ENCODE measurements around the gene PTPN18.

Gene PTPN18

DNA sequence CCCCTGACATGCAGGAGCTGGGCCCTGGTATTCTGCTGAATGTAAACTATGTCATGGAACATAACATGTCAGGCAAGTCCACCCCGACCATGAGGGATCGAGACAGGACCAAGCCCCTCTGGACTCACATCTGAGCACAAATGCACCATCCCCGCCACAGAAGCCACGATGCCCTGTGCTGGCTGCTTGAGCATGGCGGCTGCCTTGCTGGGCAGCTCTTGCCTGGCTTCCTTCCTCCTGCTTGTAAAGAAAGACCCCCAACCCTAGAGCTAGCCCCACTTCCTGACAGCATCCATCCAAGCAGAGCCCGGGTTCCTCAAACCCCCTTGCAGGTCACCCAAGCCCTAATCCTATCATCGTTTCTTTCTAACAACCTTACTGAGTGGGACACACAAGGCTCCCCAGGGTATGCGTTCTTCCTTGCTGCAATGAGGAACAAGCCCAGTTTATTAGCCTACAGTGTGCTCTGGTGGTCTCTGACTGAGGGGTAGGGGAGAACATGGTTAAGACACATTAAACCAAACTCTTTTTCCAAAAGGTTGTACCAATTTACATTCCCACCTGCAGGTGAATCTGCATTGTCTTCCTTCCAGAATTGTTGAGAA, 26.6 kb downstream of the PTPN18 start:
- H3K4me3 ChIP-seq (ENCODE audit: low read length in 2 of 2): no peak overlapping the region
- H3K27ac ChIP-seq (ENCODE audit: low read length): no peak overlapping the region
- peaks cover 10% of the 10 kb centered on the region for H3K4me1 ChIP-seq (ENCODE audit: control insufficient read depth, insufficient read depth, low read length)
- H3K36me3 ChIP-seq (ENCODE audit: control insufficient read depth in 2 of 2, insufficient read depth in 2 of 2, low read length in 2 of 2): peaks cover 0 to 4% of the 10 kb centered on the region in 2 donors
- no peaks in the 10 kb centered on the region for H3K27me3 ChIP-seq (ENCODE audit: control insufficient read depth in 1 of 2, insufficient read depth in 2 of 2, low read length in 2 of 2)
- H3K9ac ChIP-seq (ENCODE audit: low read length in 2 of 2): no peak overlapping the region
- H3K9me3 ChIP-seq (ENCODE audit: control insufficient read depth in 2 of 2, low read length in 2 of 2): no peaks in the 10 kb centered on the region

DNA sequence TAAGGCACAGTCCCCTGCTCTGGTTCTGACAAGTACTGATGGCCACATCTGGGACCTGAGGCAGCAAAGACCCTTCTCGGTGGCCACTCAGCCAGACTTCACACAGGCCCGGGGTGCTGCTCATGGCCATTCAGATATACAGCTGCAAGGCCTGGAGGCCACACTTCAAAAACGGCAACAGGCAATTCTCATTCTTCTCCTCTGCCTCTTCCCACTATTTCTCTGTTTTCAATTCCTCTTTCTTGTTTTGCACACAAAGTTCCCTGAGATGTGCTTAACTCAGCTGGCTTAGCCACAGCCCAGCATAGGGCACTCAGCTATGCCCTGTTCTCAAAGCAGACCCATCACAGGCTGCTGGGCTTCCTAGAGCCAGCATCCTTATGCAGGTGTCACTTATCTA, 29.9 kb downstream of the PTPN18 start:
- Histone ChIP-seq H3K9me3 (ENCODE audit: control insufficient read depth in 2 of 2, low read length in 2 of 2) (no peaks in the 10 kb centered on the region), H3K9ac (ENCODE audit: low read length in 2 of 2) (no peak overlapping the region), H3K27ac (ENCODE audit: low read length) (no peak overlapping the region), H3K4me1 (ENCODE audit: control insufficient read depth, insufficient read depth, low read length) (peaks cover 6% of the 10 kb centered on the region), H3K36me3 (ENCODE audit: control insufficient read depth in 2 of 2, insufficient read depth in 2 of 2, low read length in 2 of 2) (peaks cover 0 to 2% of the 10 kb centered on the region in 2 donors), H3K4me3 (ENCODE audit: low read length in 2 of 2) (no peak overlapping the region), H3K27me3 (ENCODE audit: control insufficient read depth in 1 of 2, insufficient read depth in 2 of 2, low read length in 2 of 2) (no peaks in the 10 kb centered on the region)

DNA sequence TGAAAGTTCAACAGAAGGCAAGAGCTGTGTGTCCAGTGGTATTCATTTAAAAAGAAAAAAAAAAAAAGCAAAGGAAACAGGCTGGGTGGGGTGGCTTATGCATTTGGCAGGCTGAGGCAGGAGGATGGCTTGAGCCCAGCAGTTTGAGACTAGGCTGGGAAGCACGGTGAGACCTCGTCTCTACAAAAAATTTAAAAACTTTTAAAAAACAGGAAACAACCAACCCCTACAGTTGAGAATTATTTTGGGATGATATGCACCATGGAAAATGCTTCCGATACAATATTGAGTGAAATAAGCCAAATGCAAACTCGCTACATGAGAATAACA, 31.2 kb downstream of the PTPN18 start:
- H3K4me3 ChIP-seq (ENCODE audit: low read length in 2 of 2): no peak overlapping the region
- peaks cover 0 to 2% of the 10 kb centered on the region in 2 donors for H3K36me3 ChIP-seq (ENCODE audit: control insufficient read depth in 2 of 2, insufficient read depth in 2 of 2, low read length in 2 of 2)
- H3K27me3 ChIP-seq (ENCODE audit: control insufficient read depth in 1 of 2, insufficient read depth in 2 of 2, low read length in 2 of 2): no peaks in the 10 kb centered on the region
- no peaks in the 10 kb centered on the region for H3K9me3 ChIP-seq (ENCODE audit: control insufficient read depth in 2 of 2, low read length in 2 of 2)
- no peak overlapping the region for H3K27ac ChIP-seq (ENCODE audit: low read length)
- H3K4me1 ChIP-seq (ENCODE audit: control insufficient read depth, insufficient read depth, low read length): peaks cover 14% of the 10 kb centered on the region
- H3K9ac ChIP-seq (ENCODE audit: low read length in 2 of 2): no peak overlapping the region

DNA sequence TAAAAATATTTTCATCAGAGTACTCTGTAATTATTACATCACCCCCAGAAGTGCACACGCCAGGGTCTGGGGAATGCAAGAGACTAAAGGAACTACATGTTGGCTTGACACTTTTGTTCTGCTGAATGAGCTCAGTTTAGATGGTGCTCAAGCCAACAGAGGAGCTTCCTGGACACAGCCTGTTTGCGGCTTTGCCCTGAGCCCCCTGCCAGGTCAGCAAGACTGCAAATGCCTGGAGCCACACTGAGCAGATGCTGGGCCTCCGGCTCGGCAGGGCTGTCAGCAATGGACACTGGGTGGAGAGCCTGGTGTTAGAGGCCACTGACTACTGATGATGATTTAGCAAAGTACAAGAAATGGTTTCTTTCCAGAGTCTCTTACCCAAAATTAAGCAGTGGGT, 31.9 kb downstream of the PTPN18 start:
- Histone ChIP-seq H3K27ac (ENCODE audit: low read length) (no peak overlapping the region), H3K9ac (ENCODE audit: low read length in 2 of 2) (no peak overlapping the region)

DNA sequence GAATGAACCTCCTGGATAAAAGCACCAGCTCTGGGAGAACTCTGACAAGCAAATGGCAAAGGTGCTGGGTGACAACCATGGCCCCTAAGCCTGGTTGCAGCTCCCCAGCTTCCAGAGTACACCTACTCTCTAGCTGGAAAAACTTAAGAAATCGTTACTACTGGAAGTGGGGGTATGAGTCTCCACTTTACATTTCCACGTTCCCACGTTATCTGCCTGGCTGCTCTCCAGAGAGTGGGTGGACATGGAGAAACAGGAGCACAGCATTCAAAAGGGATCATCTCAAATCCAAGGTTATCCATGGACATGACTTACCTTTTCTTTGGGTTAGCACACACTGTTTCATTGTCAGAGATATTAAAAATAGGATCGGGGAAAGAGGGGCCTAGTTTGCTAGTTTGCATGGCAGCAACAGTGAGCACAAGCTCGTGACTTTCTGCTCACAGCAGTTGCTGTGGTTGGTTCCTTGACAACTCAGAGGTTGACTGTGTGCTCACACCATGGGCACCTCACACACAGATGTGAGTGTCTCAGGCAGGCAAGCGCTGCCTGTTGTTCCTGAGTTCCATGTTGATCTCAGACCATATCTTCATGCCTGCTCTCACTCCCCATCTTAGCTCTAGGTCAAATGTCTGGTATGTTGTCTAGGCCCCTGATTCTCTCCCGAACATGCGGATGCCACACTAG, 32.5 kb downstream of the PTPN18 start:
- Histone ChIP-seq H3K4me3 (ENCODE audit: low read length in 2 of 2) (no peak overlapping the region), H3K9ac (ENCODE audit: low read length in 2 of 2) (no peak overlapping the region), H3K4me1 (ENCODE audit: control insufficient read depth, insufficient read depth, low read length) (peaks cover 15% of the 10 kb centered on the region), H3K9me3 (ENCODE audit: control insufficient read depth in 2 of 2, low read length in 2 of 2) (no peaks in the 10 kb centered on the region), H3K27me3 (ENCODE audit: control insufficient read depth in 1 of 2, insufficient read depth in 2 of 2, low read length in 2 of 2) (no peaks in the 10 kb centered on the region), H3K36me3 (ENCODE audit: control insufficient read depth in 2 of 2, insufficient read depth in 2 of 2, low read length in 2 of 2) (no peaks in the 10 kb centered on the region), H3K27ac (ENCODE audit: low read length) (no peak overlapping the region)

More for the DNA sequence above, 31.9 kb downstream of the PTPN18 start:
- Histone ChIP-seq H3K9me3 (ENCODE audit: control insufficient read depth in 2 of 2, low read length in 2 of 2) (no peaks in the 10 kb centered on the region), H3K4me3 (ENCODE audit: low read length in 2 of 2) (no peak overlapping the region), H3K4me1 (ENCODE audit: control insufficient read depth, insufficient read depth, low read length) (peaks cover 15% of the 10 kb centered on the region), H3K36me3 (ENCODE audit: control insufficient read depth in 2 of 2, insufficient read depth in 2 of 2, low read length in 2 of 2) (peaks cover 0 to 1% of the 10 kb centered on the region in 2 donors), H3K27me3 (ENCODE audit: control insufficient read depth in 1 of 2, insufficient read depth in 2 of 2, low read length in 2 of 2) (no peaks in the 10 kb centered on the region)

DNA sequence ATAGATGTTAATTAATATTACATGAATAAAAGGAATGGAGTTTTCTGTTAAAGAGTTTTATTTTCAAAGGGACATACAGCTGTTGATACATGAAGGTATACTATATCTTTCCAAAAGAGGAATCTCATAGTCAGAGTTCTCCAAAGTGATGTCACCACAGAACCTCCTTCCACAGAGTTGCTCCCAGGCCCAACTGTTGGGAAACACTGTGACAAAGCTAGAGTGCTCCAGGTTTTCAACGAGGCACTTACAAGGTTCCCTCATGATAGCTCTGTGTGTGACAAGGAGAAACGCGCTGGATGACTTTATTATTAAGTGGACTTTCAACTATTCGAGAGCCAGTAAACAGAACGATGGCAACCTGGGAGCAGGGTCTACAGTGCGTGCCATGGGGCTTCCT, 33.5 kb downstream of the PTPN18 start:
- H3K36me3 ChIP-seq (ENCODE audit: control insufficient read depth in 2 of 2, insufficient read depth in 2 of 2, low read length in 2 of 2): no peaks in the 10 kb centered on the region
- H3K4me1 ChIP-seq (ENCODE audit: control insufficient read depth, insufficient read depth, low read length): peaks cover 15% of the 10 kb centered on the region
- no peak overlapping the region for H3K27ac ChIP-seq (ENCODE audit: low read length)
- no peaks in the 10 kb centered on the region for H3K27me3 ChIP-seq (ENCODE audit: control insufficient read depth in 1 of 2, insufficient read depth in 2 of 2, low read length in 2 of 2)
- H3K9ac ChIP-seq (ENCODE audit: low read length in 2 of 2): no peak overlapping the region
- no peak overlapping the region for H3K4me3 ChIP-seq (ENCODE audit: low read length in 2 of 2)
- no peaks in the 10 kb centered on the region for H3K9me3 ChIP-seq (ENCODE audit: control insufficient read depth in 2 of 2, low read length in 2 of 2)

DNA sequence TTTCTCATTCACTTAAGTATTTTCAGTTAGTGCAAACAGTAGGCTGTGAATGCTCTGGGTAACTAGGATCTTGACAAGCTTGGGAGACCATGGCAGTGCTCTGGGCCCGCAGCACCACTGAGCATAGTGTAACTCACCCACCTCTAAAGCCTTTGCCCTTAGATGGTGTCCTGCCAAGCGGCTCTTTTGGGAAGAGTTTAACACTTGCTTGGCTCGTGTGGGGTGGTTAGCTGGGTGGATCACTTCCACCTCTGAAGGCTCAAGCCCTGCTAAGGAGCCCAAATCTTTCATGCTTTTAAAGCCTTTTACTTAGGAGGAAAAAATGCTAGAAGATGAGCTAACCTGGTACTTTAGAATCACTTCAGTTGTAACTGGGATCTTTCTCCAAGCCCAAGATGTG, 33.9 kb downstream of the PTPN18 start:
- H3K4me1 ChIP-seq (ENCODE audit: control insufficient read depth, insufficient read depth, low read length): peaks cover 15% of the 10 kb centered on the region

DNA sequence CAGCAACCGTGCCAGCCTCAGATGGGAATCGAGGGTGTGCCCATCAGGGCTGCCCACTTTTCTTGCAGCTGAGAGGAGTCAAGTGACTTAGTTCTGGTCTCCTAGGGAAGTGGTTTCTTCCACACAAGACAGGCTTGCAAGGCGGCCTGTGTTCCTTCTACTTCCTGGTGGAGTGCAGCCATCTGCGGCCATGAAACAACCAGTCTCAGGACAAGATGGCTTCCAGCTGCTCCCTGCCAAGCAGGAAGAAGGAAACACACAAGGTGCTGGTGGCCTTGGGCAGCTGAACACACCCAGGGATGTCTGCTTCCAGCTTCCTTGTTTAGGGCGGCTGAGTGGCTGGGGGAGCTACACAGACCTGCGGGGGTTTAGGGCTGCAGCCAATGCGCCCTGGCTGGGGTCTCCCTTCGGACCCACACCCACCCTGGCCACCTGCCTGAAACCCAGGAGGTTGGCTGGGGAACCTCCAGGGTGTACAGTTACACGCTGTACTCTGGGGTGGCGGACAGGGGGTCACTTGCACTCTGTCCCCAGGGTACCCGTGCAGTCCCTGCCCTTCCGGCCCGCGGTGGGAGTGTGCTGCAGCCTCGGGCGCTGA, 34.7 kb downstream of the PTPN18 start:
- Histone ChIP-seq H3K4me1 (ENCODE audit: control insufficient read depth, insufficient read depth, low read length) (peaks cover 15% of the 10 kb centered on the region), H3K27ac (ENCODE audit: low read length) (peak overlapping the region; percentile 74), H3K9ac (ENCODE audit: low read length in 2 of 2) (peak overlapping the region; percentile 64 to 76), H3K9me3 (ENCODE audit: control insufficient read depth in 2 of 2, low read length in 2 of 2) (no peaks in the 10 kb centered on the region), H3K27me3 (ENCODE audit: control insufficient read depth in 1 of 2, insufficient read depth in 2 of 2, low read length in 2 of 2) (no peaks in the 10 kb centered on the region), H3K4me3 (ENCODE audit: low read length in 2 of 2) (peak overlapping the region; percentile 60 to 82), H3K36me3 (ENCODE audit: control insufficient read depth in 2 of 2, insufficient read depth in 2 of 2, low read length in 2 of 2) (no peaks in the 10 kb centered on the region)

More for the DNA sequence above, 33.9 kb downstream of the PTPN18 start:
- Histone ChIP-seq H3K4me3 (ENCODE audit: low read length in 2 of 2) (no peak overlapping the region), H3K27me3 (ENCODE audit: control insufficient read depth in 1 of 2, insufficient read depth in 2 of 2, low read length in 2 of 2) (no peaks in the 10 kb centered on the region), H3K36me3 (ENCODE audit: control insufficient read depth in 2 of 2, insufficient read depth in 2 of 2, low read length in 2 of 2) (no peaks in the 10 kb centered on the region), H3K9me3 (ENCODE audit: control insufficient read depth in 2 of 2, low read length in 2 of 2) (no peaks in the 10 kb centered on the region), H3K27ac (ENCODE audit: low read length) (no peak overlapping the region), H3K9ac (ENCODE audit: low read length in 2 of 2) (no peak overlapping the region)

DNA sequence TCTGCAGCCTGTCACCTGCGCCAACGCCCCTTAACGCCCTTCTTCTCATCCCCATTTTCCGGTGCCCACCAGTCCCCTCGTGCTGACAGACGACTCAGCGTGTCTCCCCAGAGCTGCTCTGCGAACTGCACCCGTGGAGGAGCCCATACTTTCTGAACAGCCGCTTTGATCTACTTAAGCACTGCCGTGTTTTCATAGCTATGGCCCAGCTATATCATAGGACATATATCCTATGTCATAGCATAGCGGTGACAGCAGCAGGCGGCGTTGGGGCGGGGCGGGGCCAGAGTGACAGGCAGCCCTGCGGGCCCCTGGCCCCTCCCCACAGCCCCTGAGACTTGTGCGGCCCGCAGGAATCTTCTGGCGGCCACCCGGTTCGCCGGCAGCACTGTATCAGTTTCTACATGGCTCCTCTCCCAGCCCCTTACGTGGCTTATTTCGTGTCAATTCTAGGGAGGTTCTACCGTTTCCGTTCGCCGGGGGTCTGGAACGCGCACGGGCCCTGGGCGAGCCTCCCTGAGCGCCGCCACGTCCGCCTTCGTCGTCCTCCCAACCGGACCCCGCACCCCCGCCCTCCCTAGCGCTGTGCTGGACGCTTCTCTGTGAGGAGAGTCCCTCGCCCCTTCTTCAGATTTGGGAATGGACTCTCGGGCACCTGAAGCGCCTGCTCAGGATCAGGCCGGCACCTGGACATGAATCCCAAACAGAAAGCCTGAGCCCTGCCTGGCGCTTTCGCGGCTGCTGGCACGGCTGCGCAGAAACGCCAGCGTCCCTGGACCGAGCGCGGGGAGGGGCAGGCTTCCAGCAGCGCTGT, 35.4 kb downstream of the PTPN18 start:
- Histone ChIP-seq H3K27me3 (ENCODE audit: control insufficient read depth in 1 of 2, insufficient read depth in 2 of 2, low read length in 2 of 2) (no peaks in the 10 kb centered on the region), H3K9me3 (ENCODE audit: control insufficient read depth in 2 of 2, low read length in 2 of 2) (no peaks in the 10 kb centered on the region), H3K4me3 (ENCODE audit: low read length in 2 of 2) (peak overlapping the region; percentile 60 to 82), H3K9ac (ENCODE audit: low read length in 2 of 2) (peak overlapping the region; percentile 64 to 76), H3K27ac (ENCODE audit: low read length) (peak overlapping the region; percentile 74), H3K4me1 (ENCODE audit: control insufficient read depth, insufficient read depth, low read length) (peaks cover 13% of the 10 kb centered on the region), H3K36me3 (ENCODE audit: control insufficient read depth in 2 of 2, insufficient read depth in 2 of 2, low read length in 2 of 2) (no peaks in the 10 kb centered on the region)

DNA sequence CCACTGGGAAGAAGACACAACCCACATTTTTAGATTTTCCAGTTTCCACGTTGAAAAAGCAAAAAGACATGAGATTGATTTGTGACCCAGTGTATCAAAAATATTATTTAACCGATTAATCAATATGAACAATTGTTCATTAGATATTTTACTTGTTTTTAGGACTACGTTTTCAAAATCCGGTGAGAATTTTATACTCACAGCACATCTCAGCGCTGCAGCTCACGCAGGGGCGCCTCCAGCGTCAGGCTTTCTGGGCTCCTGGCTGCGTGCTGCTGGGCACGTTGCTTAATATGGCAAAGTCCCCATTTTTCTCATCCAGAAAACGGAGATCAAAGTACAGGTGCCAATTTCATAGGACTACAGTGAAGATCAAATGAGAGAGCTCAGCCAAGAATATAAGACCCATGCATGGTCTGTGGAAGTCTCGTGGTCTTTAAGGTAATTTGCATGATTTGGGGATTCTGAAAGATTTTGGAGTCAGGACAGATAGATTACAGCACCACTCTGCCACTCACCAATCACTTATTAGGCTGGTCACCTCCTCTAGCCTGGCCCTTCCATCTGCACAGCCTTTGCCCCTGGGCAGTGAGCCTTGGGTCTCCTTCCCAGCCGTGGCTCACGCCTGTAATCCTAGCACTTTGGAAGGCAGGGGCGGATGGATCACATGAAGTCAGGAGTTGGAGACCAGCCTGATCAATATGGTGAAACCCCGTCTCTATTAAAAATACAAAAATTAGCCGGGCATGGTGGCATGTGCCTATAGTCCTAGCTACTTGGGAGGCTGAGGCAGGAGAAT, 36.2 kb downstream of the PTPN18 start:
- Histone ChIP-seq H3K27ac (ENCODE audit: low read length) (peak overlapping the region; percentile 74), H3K4me1 (ENCODE audit: control insufficient read depth, insufficient read depth, low read length) (peaks cover 11% of the 10 kb centered on the region), H3K9me3 (ENCODE audit: control insufficient read depth in 2 of 2, low read length in 2 of 2) (no peaks in the 10 kb centered on the region), H3K9ac (ENCODE audit: low read length in 2 of 2) (peak overlapping the region; percentile 47 to 76), H3K36me3 (ENCODE audit: control insufficient read depth in 2 of 2, insufficient read depth in 2 of 2, low read length in 2 of 2) (no peaks in the 10 kb centered on the region), H3K4me3 (ENCODE audit: low read length in 2 of 2) (peak overlapping the region; percentile 60 to 82), H3K27me3 (ENCODE audit: control insufficient read depth in 1 of 2, insufficient read depth in 2 of 2, low read length in 2 of 2) (no peaks in the 10 kb centered on the region)
